AG20443 (cell line): Measurements from ENCODE around the gene MAP1LC3B.

Experiments used
- DNase-seq: peaks from one replicate; pipeline ENCODE4 v3.0.0; 2012; ENCODE audit warnings: low spot score, mixed read lengths

MAP1LC3B gene

GRCh38 chr16:87391950-87392820 is at the start of gene MAP1LC3B:
Gene MAP1LC3B, plus strand, starts transcription at chr16:87392336. Its CDS starts 92 bp downstream, at chr16:87392428.
- DNase-seq: peak; percentile 99

DNA sequence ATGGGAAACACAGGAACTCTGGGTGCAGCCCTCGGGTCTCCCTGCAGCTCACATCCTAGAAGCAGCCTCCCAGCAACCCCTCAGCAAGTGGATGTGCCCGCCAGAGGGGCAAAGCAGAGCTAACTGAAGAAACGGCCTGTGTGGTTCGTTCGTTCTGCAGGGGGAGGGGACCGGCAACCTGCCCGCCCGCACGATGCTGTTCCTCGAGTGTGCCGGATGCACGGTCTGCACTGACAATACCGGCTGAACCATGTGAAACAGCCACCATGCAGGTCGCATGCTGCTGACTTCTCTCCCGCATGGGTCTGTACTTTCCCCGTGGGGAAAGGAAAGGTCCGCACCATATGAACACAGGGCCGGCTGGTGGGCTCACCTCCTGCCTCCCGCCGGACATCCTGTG is 49.6 kb upstream of the MAP1LC3B start:
- DNase-seq: no peak

- DNase-seq: no peak
These were observed 49.0 kb upstream of the MAP1LC3B start for GRCh38 chr16:87342978-87343752.

GRCh38 chr16:87343753-87344050 is 48.4 kb upstream of the MAP1LC3B start:
- DNase-seq: no peak

DNA sequence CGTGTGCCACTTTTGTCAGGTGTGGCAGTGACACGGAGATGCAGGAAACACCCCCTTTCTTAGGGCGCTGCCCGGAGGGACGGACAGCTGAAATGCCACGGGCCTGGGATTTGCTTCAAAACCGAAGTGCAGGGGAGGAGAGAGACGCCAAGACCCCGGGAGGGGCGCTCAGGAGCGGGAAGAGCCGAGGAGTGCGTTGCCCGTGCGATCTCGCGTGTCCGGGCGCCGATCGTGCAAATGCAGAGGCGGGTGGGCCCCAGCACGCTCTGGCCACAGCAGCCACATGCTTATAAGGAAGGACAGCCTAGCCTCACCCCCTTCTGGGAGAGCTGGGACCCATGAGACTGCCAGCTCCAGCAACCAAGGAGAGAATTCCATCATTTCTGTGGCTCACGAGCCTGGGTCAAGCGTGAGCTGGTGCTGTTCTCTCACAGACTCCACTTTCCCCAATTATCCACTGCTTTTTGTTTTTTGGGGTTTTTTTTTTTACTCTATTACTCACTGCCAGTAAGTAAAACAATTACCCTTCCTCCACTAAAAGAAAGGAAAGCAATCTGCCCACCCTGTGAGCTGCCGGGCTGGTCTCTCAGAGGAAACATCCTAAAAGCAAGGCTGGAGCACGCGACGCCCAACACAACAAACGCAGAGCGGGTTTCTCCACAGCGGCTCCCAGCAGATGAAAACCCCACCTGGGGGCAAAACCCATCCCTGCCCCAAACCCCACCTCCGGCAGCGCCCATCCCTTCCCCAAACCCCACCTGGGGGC is 47.8 kb upstream of the MAP1LC3B start:
- no peak for DNase-seq

GRCh38 chr16:87344931-87345631 is 47.1 kb upstream of the MAP1LC3B start:
- DNase-seq: peak; percentile 34

DNA sequence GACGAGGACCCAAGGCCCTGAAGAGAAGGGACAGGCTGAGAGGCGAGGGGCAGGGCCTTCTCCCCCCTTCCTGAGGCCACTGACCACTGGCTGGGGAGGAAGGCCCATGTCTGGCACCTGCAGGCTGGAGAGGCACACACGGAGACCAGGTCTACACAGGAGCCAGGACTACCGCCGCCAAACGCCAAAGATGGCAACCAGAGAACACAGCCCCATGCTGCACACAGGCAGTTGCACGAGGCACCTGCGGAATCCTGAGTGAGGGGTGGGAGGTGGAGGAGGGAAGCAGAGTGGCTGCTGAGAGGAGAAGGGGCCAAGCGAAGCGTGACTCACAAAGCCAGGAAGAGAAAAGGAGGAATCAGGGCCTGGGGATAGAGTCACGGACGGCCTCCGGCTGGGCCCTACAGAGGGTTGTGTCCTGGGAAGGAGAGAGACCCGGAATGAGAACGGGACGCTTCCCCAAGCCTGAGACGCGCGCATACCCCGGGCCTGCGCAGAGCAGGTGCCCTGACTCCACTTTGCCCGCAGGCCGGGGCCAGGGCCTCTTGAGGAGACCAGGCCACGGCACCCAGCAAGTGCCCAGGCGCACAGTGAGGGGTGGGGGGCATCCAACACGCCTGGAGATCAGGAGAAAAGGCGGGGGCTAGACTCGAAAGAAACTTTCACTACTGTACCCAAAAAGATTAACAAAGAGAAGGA is 46.3 kb upstream of the MAP1LC3B start:
- no peak for DNase-seq

- DNase-seq: no peak
These were observed 45.5 kb upstream of the MAP1LC3B start for GRCh38 chr16:87346517-87347060.

DNA sequence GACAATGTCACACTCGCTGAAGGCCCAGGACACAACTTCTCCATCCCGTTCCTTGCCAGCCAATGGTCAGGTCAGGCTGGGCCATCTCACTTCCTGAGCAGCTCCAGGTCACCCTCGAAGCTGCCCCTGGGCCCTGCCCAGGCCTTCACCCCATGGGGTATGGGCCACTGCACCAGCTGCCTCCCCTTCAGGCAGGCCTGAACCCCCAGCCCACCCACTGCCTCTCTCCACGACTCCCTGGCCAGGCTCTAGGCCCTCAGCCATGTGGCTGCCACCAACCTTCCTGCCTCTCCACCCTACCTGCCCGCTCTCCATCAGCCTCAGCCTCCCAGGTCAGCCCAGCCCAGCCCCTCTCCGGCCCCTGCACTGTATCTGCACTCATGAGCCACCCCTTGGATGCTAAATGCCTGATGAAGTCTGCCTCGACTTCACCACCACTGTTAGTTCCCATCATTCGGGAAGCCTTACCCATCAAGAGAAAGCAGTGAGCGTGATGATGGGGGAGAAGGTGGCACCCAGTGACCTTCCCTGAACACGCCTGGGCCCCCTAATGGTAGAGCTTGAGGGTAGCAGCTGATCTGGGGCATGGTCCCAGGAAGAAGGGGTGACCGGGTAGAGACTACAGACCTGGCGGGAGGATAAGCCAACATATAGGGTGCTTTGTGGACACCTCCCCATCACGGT is 44.1 kb upstream of the MAP1LC3B start:
- no peak for DNase-seq

- no peak for DNase-seq
These were observed 43.4 kb upstream of the MAP1LC3B start for GRCh38 chr16:87348616-87349157.

GRCh38 chr16:87350031-87350430 is 42.1 kb upstream of the MAP1LC3B start:
- DNase-seq: no peak

- peak; percentile 81 for DNase-seq
These were observed 41.3 kb upstream of the MAP1LC3B start for GRCh38 chr16:87350681-87351319.

DNA sequence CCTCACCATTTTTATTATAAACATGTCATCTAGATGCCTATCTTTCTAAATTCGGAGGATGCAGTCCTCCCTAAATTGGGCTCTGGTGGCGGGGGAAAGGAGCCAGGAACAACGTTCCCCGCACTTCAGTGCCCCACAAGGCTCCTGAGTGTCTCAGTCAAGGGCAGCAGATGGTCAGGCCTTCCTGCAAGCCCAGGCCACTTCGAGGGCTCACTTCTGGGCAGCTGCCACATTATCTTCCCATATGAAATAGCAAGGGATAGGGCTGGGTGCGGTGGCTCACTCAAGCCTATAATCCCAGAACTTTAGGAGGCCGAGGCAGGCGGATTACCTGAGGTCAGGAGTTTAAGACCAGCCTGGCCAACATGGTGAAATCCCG is 40.8 kb upstream of the MAP1LC3B start:
- DNase-seq: no peak

- DNase-seq: no peak
These were observed 39.3 kb upstream of the MAP1LC3B start for GRCh38 chr16:87352818-87353217.

DNA sequence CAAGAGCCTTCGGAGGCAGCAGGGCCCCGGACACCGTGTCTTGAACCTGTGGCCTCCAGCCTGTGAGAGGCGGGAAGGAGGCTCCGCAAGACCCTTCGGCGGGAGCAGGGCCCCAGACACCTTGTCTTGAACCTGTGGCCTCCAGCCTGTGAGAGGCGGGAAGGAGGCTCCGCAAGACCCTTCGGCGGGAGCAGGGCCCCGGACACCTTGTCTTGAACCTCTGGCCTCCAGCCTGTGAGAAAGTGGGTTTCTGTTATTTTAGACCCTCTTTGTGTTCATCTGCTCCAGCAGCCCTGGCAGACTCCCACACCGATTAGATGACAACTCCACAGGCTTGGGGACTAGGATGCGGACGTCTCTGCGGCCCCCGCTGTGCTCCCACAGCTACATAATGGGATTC is 38.5 kb upstream of the MAP1LC3B start:
- DNase-seq: no peak

DNA sequence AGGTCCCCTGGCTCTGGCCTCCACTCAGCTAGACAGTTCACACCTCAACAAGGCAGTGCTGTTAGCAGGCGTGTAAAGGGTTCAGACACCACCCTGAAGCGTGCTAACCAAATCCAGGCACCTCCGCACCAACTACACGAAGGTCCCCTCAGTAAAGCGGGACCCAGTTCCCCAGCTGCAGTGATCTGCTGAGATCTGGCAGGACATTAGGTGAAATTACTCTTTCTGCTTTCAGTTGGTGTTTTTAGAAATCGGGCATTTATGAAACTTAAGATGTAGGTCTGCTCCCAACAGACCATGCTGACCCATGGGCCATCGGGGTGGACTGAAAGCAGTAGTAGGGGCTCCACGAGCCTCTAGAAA is 35.7 kb upstream of the MAP1LC3B start:
- no peak for DNase-seq

DNA sequence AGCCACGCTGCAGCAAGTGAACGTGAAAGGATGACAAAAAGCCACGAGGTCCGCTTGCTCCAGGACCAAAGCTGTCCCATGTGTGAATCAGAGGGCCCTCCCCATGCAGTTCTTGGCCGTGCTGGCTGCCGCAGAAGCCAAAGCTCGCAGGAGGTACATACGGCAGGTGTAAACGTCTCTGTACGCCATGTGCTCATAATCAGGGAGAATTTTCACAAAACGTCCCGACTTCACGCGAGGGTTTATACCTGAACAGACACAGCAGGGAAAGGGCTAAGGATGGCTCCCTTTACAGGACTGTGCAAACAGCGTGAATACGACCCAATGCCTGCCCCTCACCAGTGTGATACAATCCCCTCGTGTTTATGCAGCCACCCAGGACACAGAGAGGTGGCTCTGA is 33.9 kb upstream of the MAP1LC3B start:
- no peak for DNase-seq

DNA sequence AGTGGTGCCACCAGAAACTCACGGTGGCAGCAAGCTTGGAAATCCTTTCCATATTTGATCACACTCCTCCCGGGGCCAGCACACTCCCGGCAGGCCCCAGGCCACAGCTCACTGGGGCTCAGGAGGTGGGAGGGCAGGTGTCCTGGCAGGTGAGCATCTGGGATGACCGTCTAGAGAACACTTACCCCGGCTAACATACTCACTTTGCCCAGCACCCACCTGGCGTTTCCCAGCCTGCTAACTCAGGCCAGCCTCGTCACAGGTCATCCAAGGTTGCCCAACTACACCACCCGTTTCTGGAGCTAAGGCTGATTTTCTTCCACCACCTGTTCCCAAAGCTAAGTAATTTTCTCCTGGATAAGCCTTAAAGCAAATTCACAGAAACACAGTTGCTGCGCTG is 33.4 kb upstream of the MAP1LC3B start:
- DNase-seq: no peak

GRCh38 chr16:87359121-87359520 is 33.0 kb upstream of the MAP1LC3B start:
- no peak for DNase-seq
